Prostate gland (tissue), 2 donors: ENCODE data around the gene PDE6G. TPM values are rescaled to one million over a fixed set of nuclear protein-coding genes. Genes with fewer than 3 reads are reported as not detected.

Experiments
- DNase-seq: peaks from one replicate; pipeline ENCODE4 v3.0.0-alpha.2; 2019; ENCODE audit warnings: low spot score
- H3K27ac ChIP-seq, 2 donors: fragments of 200-600 bp; sonication (generic); 2 replicates each; pipeline ENCODE4 v1.5.1; 2017 to 2019
- H3K27me3 ChIP-seq: fragments of 200-600 bp; sonication (generic); replicated peaks from 2 replicates; pipeline ENCODE4 v1.5.1; 2019; ENCODE audit not compliant: insufficient read depth
- H3K36me3 ChIP-seq, 2 donors: fragments of 200-600 bp; sonication (generic); 1 replicate in 1 of 2; 2 replicates in 1 of 2; pipeline versions ENCODE4 v1.5.1 to v1.8.1; 2017 to 2019
- H3K4me1 ChIP-seq: fragments of 200-600 bp; sonication (generic); replicated peaks from 2 replicates; pipeline ENCODE4 v1.5.1; 2019
- H3K4me3 ChIP-seq, 2 donors: fragments of 200-600 bp; sonication (generic); 2 replicates each; pipeline ENCODE4 v1.5.1; 2017 to 2019
- H3K9me3 ChIP-seq: fragments of 200-600 bp; sonication (generic); 2 replicates; pipeline ENCODE4 v1.5.1; 2017
- POLR2A ChIP-seq: fragments of 450-650 bp; IDR thresholded peaks from one replicate; pipeline ENCODE4 v1.6.1; 2016; ENCODE audit warnings: antibody characterized with exemption, mild to moderate bottlenecking
- POLR2AphosphoS5 ChIP-seq: sonication (generic); formaldehyde crosslinking; IDR thresholded peaks from one replicate; pipeline ENCODE4 v1.6.1; 2017; ENCODE audit warnings: antibody characterized with exemption
- WGBS: methylation state at CpG from one replicate; pipeline ENCODE4 v1.1.5; 2018; 5-methylcytosine and 5-hydroxymethylcytosine counted together
- intact Hi-C: fragments of 100-400 bp; cut with DNase I; formaldehyde crosslinking; loops from one replicate; pipeline ENCODE4 v1.14.2; 2022
- total RNA-seq, 2 donors: library from RNA; depleted of rRNA; stranded (reverse); fragments of >200 nt; gene quantifications; one replicate each; pipeline ENCODE4 v1.1.0, GENCODE V29; 2016
- TF ChIP-seq, protein P1 (sequence below), 4 experiments: fragments of 200-600 bp in 2 of 4; fragments of 450-650 bp in 2 of 4; sonication (generic) in 2 of 4; IDR thresholded peaks; 1 replicate in 3 of 4; 2 replicates in 1 of 4; pipeline ENCODE4 v1.5.1; 2016 to 2019; ENCODE audit warnings: antibody characterized with exemption in 4 of 4, mild to moderate bottlenecking in 2 of 4, moderate library complexity in 2 of 4

PDE6G gene
- total RNA-seq, 2 donors from 2014 or later, result not detected

DNA sequence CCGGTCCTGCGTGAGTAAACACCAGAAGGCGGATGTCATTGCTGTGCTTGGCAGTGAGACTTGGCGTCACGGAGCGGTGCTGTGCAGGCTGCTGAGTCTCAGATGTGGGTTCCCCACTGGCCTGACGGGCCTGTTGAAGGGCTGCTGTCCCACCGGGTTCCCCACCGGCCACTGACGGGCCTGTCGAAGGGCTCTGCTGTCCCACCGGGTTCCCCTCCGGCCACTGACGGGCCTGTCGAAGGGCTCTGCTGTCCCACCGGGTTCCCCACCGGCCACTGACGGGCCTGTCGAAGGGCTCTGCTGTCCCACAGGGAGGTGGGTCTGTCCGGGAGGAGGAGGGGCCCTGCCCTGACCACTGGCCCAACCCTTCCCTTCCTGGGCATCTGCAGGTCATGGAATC is 30.3 kb upstream of the PDE6G start:
- WGBS, result 85% methylated on average over 17 of the region's 20 CpGs
- H3K27ac ChIP-seq, result no peak overlapping the region
- H3K4me1 ChIP-seq, result peaks cover 11% of the 10 kb centered on the region
- H3K4me3 ChIP-seq, result no peak overlapping the region
- intact Hi-C loops, result no loop called here
- peaks cover 3 to 42% of the 10 kb centered on the region in 2 donors for H3K36me3 ChIP-seq
- no peaks in the 10 kb centered on the region for H3K9me3 ChIP-seq
- TF ChIP-seq POLR2AphosphoS5 (no peak), POLR2A (no peak)
- TF ChIP-seq, protein P1, sequence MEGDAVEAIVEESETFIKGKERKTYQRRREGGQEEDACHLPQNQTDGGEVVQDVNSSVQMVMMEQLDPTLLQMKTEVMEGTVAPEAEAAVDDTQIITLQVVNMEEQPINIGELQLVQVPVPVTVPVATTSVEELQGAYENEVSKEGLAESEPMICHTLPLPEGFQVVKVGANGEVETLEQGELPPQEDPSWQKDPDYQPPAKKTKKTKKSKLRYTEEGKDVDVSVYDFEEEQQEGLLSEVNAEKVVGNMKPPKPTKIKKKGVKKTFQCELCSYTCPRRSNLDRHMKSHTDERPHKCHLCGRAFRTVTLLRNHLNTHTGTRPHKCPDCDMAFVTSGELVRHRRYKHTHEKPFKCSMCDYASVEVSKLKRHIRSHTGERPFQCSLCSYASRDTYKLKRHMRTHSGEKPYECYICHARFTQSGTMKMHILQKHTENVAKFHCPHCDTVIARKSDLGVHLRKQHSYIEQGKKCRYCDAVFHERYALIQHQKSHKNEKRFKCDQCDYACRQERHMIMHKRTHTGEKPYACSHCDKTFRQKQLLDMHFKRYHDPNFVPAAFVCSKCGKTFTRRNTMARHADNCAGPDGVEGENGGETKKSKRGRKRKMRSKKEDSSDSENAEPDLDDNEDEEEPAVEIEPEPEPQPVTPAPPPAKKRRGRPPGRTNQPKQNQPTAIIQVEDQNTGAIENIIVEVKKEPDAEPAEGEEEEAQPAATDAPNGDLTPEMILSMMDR (IDR thresholded peaks at IDR 0.05), result no peak
- no peaks in the 10 kb centered on the region for H3K27me3 ChIP-seq
- DNase-seq, result no peak

DNA sequence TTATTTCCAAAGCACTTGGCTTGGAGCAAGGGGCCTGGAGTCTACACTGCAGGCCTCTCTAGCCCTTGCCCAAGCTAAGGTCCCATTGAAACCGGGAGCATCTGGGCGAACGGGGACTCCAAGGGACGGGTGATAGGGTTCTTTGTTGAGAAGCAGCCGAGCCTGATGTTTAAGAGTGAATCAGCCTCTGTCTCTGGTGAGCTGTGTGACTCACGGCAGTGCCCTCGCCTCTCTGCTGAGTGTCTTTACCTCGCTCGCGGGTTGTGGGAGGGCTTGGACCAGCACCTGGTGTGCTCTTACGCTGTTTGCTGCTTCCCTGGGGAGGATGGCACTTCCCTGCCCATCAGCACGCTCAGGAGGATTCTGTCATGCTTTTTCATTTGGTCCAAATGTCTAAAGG is 28.8 kb upstream of the PDE6G start:
- H3K27ac ChIP-seq, result no peak overlapping the region
- 72% methylated on average over 12 of the region's 12 CpGs for WGBS
- peak overlapping the region; percentile 96 to 97 for H3K4me3 ChIP-seq
- intact Hi-C loops, result no loop called here
- TF ChIP-seq POLR2AphosphoS5, result no peak
- TF ChIP-seq POLR2A, result no peak
- TF ChIP-seq, protein P1 (IDR thresholded peaks at IDR 0.05), result no peak
- no peaks in the 10 kb centered on the region for H3K9me3 ChIP-seq
- no peaks in the 10 kb centered on the region for H3K27me3 ChIP-seq
- no peak for DNase-seq
- peaks cover 0 to 29% of the 10 kb centered on the region in 2 donors for H3K36me3 ChIP-seq
- H3K4me1 ChIP-seq, result peaks cover 11% of the 10 kb centered on the region

DNA sequence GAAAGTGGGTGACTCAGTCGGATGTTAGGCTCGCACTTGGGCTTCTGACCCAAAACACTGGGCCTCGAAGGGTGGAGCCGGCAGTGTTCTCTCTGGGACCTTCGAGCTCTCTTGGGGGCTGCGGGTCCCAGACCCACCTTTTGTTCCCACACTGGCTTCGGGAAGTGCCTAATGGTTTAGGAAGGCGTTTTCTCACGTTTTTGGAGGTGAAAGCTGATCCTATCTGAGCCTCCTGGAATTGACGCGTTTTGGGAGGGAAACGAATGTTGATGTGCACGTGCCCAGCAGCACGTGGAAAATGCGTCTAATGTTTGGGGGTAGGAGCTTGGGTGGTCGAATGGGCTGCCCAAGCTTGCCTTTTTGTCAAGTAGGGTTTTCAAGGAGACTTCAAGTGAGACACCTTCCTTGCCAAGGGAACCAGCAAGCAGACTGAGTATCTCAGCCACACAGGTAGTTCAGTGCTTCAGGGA is 28.1 kb upstream of the PDE6G start:
- peak overlapping the region; percentile 96 to 97 for H3K4me3 ChIP-seq
- peak overlapping the region; percentile 56 to 62 for H3K27ac ChIP-seq
- no peak for TF ChIP-seq POLR2A
- TF ChIP-seq, protein P1 (IDR thresholded peaks at IDR 0.05), result no peak
- no peak for TF ChIP-seq POLR2AphosphoS5
- no peaks in the 10 kb centered on the region for H3K9me3 ChIP-seq
- no peak for DNase-seq
- no peaks in the 10 kb centered on the region for H3K27me3 ChIP-seq
- under 1% methylated on average over 16 of the region's 16 CpGs for WGBS
- intact Hi-C loops, result no loop called here
- H3K4me1 ChIP-seq, result peaks cover 11% of the 10 kb centered on the region
- peaks cover 0 to 24% of the 10 kb centered on the region in 2 donors for H3K36me3 ChIP-seq

DNA sequence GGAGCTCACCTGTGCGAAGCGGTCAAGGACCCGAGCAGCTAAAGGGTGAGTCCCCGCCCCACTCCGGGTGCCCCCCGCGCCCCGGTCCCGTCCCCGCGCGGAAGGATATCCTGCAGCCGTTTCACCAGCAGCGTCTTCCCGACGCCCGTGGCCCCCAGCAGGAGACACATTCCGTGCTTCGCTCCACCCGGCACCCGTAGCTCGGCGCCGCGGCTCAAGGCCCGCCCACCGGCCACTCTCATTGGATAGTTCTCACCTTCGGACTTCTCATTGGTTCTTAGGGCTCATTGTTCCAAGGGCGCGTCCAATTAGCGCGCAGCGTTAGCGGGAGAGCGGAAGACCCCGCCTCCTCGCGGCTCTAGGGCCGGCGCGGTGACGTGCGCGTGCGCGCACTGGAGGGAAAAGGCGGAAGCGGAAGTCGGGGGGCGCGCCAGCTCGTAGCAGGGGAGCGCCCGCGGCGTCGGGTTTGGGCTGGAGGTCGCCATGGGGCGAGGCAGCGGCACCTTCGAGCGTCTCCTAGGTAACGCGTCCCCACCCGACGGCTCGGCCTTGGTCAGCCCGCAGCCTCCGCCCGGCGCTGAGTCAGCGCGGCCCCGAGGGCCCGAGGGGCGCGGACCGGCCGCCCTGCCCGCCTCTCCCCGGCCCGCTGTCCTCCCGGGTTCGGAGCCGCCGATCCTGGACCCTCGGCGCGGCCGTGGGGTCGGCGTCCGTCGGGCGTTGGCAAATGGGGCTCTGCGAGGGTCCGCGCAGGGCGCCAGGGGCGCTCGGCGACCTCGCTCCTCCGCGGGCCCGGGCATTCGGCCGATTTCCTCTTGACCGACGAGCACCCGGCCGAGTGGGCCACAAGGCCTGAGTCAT is 27.5 kb upstream of the PDE6G start, which contains the start of the genes ARL16 and HGS:
TSS of gene ARL16 (minus strand) at position 214 of the 858 bp plus-strand sequence. CDS start at position 170, 44 bp downstream.
TSS of gene HGS (plus strand) at position 428 of the 858 bp plus-strand sequence. CDS start at position 484, 56 bp downstream.
- under 1% methylated on average over 66 of the region's 112 CpGs for WGBS
- H3K27ac ChIP-seq, result peak within 1 kb of the TSS; percentile 62 to 66
- peak within 1 kb of the TSS; percentile 96 to 97 for H3K4me3 ChIP-seq
- intact Hi-C loops, result no loop called here
- peaks cover 11% of the 10 kb centered on the region for H3K4me1 ChIP-seq
- peak; percentile 98 for DNase-seq
- peaks cover 0 to 22% of the 10 kb centered on the region in 2 donors for H3K36me3 ChIP-seq
- TF ChIP-seq, protein P1 (IDR thresholded peaks at IDR 0.05), result peak in 1 of 4 experiments; percentile 30
- TF ChIP-seq POLR2AphosphoS5 (peak; percentile 98), POLR2A (peak; percentile 66)
- H3K9me3 ChIP-seq, result no peaks in the 10 kb centered on the region
- H3K27me3 ChIP-seq, result no peaks in the 10 kb centered on the region
